Panc1 (cell line): ENCODE data around the gene GATA6. TPM values are rescaled to one million over a fixed set of nuclear protein-coding genes. Genes with fewer than 3 reads are reported as not detected.
"Not testable (repeated sequence)": the region's sequence is repeated elsewhere in the genome, so short reads cannot be mapped to it uniquely, and the experiment has no call there.

Experiments
- ATAC-seq: fragments of 200-7000 bp; cut with Tn5 transposase; 2 replicates; pipeline ENCODE4 v1.9.1; 2020; ENCODE audit warnings: mild to moderate bottlenecking, moderate library complexity
- BruUV-seq: library from RNA; stranded (reverse); fragments of 400-500 nt; replicated peaks from 2 replicates; lab custom pipeline; 2021; lab: Mats Ljungman, UMichigan
- CTCF ChIA-PET: fragments of 300-600 bp; sonication (Branson Sonifier 250); formaldehyde crosslinking; loops from one replicate; lab custom pipeline; 2022; ENCODE audit warnings: antibody characterized with exemption; lab: Charles Lee
- POLR2A ChIA-PET: fragments of 300-600 bp; sonication (Branson Sonifier 250); formaldehyde crosslinking; loops from one replicate; lab custom pipeline; 2022; ENCODE audit warnings: antibody characterized with exemption; lab: Charles Lee
- DNase-seq: peaks from one replicate; pipeline ENCODE4 v3.0.0-alpha.2; 2010; ENCODE audit warnings: low read depth, low spot score
- H3K27ac ChIP-seq: 2 replicates; pipeline ENCODE4 v1.5.1; 2011; ENCODE audit warnings: mild to moderate bottlenecking, low read length, inconsistent platforms
- H3K27me3 ChIP-seq: fragments of 200-500 bp; sonication (Bioruptor generic); 2 replicates; pipeline ENCODE4 v1.6.0; 2014; ENCODE audit warnings: low read length, inconsistent platforms; ENCODE audit not compliant: control insufficient read depth, insufficient read depth
- H3K36me3 ChIP-seq: fragments of 200-500 bp; sonication (Bioruptor generic); 2 replicates; pipeline ENCODE4 v1.5.1; 2014; ENCODE audit warnings: inconsistent platforms, mild to moderate bottlenecking, low read length, moderate library complexity; ENCODE audit not compliant: control insufficient read depth, insufficient read depth
- H3K4me1 ChIP-seq: 2 replicates; pipeline ENCODE4 v1.5.1; 2011; ENCODE audit warnings: inconsistent platforms, mild to moderate bottlenecking, low read length, moderate library complexity; ENCODE audit not compliant: control insufficient read depth, insufficient read depth
- H3K4me3 ChIP-seq, 2 experiments: 2 replicates each; pipeline ENCODE4 v1.5.1; 2011 to 2012; ENCODE audit warnings: low read depth in 2 of 2, low read length in 2 of 2, mild to moderate bottlenecking in 2 of 2, inconsistent platforms in 1 of 2, moderate library complexity in 1 of 2
- H3K9me3 ChIP-seq: fragments of 200-500 bp; sonication (Bioruptor generic); 2 replicates; pipeline ENCODE4 v1.5.1; 2014; ENCODE audit warnings: low read depth, mild to moderate bottlenecking, inconsistent platforms, low read length, moderate library complexity; ENCODE audit not compliant: control insufficient read depth, insufficient read depth
- POLR2AphosphoS5 ChIP-seq: IDR thresholded peaks from 2 replicates; pipeline ENCODE4 v1.6.1; 2012; ENCODE audit warnings: mild to moderate bottlenecking, low read depth, low read length, moderate library complexity
- SIN3A ChIP-seq: IDR thresholded peaks from 2 replicates; pipeline ENCODE4 v1.6.1; 2012; ENCODE audit warnings: low read depth, mild to moderate bottlenecking, low read length, moderate library complexity, borderline replicate concordance; ENCODE audit not compliant: insufficient read depth
- TCF7L2 ChIP-seq: IDR thresholded peaks from 2 replicates; pipeline ENCODE4 v1.6.1; 2011; ENCODE audit warnings: mild to moderate bottlenecking, low read depth, low read length, inconsistent platforms
- in situ Hi-C: cut with HindIII; loops from 2 replicates; pipeline ENCODE4 v1.10.0; 2016; ENCODE audit warnings: low sequenced_read_pairs, low pct_unique_long_range_greater_than_20kb
- intact Hi-C: fragments of 100-400 bp; cut with micrococcal nuclease; formaldehyde crosslinking; loops from one replicate; pipeline ENCODE4 v1.10.0; 2022; ENCODE audit not compliant: unreplicated experiment
- total RNA-seq: library from RNA; stranded (reverse); gene quantifications from one replicate; pipeline ENCODE4 v1.2.1, GENCODE V29; 2021; ENCODE audit not compliant: unreplicated experiment
- TF ChIP-seq, protein P1 (sequence below), 2 experiments: IDR thresholded peaks; 2 replicates each; pipeline ENCODE4 v1.6.1; 2011 to 2012; ENCODE audit warnings: low read depth in 2 of 2, control low read depth in 1 of 2, low read length in 1 of 2, mild to moderate bottlenecking in 1 of 2, moderate library complexity in 1 of 2; ENCODE audit not compliant: insufficient read depth in 1 of 2
- TF ChIP-seq, protein P2 (sequence below): fragments of 450-650 bp; IDR thresholded peaks from 2 replicates; pipeline ENCODE4 v1.5.1; 2017; ENCODE audit warnings: mild to moderate bottlenecking

Gene GATA6
- total RNA-seq, 1 experiment from 2014 or later, result 0.51 TPM

DNA sequence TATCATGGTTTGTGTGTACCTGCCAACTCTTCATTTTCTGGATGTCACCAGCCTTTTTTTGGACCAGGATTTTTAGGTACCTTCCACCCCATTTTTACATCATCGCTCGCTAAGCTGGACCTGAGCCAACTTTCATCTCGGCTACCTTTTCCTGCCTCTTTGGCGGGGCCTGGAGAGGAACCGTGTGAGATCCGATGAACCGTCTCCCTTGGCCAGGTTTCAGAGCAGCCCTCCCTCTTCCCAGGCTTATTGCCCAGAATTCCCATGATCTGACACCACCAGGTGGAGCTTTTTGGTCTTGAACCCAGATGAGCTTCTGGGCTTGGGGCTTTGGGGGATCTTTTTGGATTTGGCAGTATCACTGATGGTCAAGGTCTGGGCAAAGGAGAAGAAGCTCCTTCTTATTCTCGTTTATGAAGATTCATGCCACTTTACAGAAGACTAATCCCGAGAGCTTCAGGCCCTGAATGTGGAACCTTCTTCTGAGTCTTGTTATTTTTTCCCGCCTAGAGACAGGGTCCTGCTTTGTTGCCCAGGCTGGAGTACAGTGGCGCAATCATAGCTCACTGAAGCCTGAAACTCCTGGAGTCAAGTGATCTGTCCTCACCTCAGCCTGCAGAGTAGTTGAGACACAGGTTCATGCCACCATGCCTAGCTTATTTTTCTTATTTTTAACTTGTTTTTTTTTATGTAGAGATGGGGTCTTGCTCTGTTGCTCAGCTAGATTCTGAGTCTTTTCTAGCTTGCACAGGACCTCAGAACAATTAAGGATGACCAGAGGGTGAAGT is 50.4 kb downstream of the GATA6 start:
- ChIA-PET CTCF (no interaction called here), POLR2A (no interaction called here)
- Histone ChIP-seq H3K9me3 (no peaks in the 10 kb centered on the region), H3K4me1 (no peaks in the 10 kb centered on the region), H3K27ac (no peak overlapping the region), H3K27me3 (no peaks in the 10 kb centered on the region), H3K36me3 (no peaks in the 10 kb centered on the region), H3K4me3 (no peak overlapping the region)
- ATAC-seq (no peak), DNase-seq (no peak)
- TF ChIP-seq, protein P1, sequence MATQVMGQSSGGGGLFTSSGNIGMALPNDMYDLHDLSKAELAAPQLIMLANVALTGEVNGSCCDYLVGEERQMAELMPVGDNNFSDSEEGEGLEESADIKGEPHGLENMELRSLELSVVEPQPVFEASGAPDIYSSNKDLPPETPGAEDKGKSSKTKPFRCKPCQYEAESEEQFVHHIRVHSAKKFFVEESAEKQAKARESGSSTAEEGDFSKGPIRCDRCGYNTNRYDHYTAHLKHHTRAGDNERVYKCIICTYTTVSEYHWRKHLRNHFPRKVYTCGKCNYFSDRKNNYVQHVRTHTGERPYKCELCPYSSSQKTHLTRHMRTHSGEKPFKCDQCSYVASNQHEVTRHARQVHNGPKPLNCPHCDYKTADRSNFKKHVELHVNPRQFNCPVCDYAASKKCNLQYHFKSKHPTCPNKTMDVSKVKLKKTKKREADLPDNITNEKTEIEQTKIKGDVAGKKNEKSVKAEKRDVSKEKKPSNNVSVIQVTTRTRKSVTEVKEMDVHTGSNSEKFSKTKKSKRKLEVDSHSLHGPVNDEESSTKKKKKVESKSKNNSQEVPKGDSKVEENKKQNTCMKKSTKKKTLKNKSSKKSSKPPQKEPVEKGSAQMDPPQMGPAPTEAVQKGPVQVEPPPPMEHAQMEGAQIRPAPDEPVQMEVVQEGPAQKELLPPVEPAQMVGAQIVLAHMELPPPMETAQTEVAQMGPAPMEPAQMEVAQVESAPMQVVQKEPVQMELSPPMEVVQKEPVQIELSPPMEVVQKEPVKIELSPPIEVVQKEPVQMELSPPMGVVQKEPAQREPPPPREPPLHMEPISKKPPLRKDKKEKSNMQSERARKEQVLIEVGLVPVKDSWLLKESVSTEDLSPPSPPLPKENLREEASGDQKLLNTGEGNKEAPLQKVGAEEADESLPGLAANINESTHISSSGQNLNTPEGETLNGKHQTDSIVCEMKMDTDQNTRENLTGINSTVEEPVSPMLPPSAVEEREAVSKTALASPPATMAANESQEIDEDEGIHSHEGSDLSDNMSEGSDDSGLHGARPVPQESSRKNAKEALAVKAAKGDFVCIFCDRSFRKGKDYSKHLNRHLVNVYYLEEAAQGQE (IDR thresholded peaks at IDR 0.05; ENCODE audit: insufficient read depth in 1 of 2, low read depth in 2 of 2, low read length in 1 of 2), result no peak
- TF ChIP-seq POLR2AphosphoS5, result no peak
- TF ChIP-seq, protein P2, sequence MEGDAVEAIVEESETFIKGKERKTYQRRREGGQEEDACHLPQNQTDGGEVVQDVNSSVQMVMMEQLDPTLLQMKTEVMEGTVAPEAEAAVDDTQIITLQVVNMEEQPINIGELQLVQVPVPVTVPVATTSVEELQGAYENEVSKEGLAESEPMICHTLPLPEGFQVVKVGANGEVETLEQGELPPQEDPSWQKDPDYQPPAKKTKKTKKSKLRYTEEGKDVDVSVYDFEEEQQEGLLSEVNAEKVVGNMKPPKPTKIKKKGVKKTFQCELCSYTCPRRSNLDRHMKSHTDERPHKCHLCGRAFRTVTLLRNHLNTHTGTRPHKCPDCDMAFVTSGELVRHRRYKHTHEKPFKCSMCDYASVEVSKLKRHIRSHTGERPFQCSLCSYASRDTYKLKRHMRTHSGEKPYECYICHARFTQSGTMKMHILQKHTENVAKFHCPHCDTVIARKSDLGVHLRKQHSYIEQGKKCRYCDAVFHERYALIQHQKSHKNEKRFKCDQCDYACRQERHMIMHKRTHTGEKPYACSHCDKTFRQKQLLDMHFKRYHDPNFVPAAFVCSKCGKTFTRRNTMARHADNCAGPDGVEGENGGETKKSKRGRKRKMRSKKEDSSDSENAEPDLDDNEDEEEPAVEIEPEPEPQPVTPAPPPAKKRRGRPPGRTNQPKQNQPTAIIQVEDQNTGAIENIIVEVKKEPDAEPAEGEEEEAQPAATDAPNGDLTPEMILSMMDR, result no peak; the same call in 1 of the 2 replicates
- BruUV-seq, result no TSS peak
- intact Hi-C loops (no loop called here), in situ Hi-C loops (no loop called here)

DNA sequence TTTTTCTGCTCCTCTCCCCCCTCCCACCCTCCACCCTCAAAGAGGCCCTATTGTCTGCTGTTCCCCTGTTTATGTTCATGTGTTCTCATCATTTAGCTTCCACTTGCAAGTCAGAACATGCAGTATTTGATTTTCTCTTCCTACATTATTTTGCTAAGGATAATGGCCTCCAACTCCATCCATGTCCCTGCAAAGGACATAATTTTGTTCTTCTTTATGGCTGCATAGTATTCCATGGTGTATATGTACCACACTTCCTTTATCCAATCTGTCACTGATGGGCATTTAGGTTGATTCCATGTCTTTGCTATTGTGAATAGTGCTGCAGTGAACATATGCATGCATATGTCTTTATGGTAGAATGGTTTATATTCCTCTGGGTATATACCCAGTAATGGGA is 51.2 kb downstream of the GATA6 start:
- H3K27me3 ChIP-seq, POLR2A ChIA-PET, CTCF ChIA-PET, BruUV-seq, H3K9me3 ChIP-seq, H3K4me3 ChIP-seq, DNase-seq, H3K27ac ChIP-seq, intact Hi-C loops, H3K36me3 ChIP-seq, in situ Hi-C loops, H3K4me1 ChIP-seq, ATAC-seq: not testable (repeated sequence)

DNA sequence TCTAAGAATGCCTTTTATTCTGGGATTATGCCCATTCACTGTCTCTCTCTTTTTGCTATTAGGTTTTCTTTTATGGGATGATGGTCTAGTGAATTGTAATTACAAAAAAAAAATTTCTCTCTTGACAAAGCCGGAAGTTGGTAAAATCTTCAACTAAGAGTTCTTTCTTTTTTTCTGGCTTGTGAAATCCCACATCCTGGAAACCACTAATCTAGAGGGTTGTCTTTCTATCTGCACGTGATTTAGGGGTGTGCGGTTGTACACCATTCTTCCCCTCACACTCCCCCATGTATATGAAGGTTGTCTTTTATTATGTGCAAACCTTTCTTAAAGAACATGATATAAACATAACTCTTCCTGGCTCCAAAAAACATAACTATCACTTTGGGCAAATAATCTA is 52.0 kb downstream of the GATA6 start:
- DNase-seq (no peak), ATAC-seq (no peak)
- no peaks in the 10 kb centered on the region for H3K36me3 ChIP-seq
- intact Hi-C loops, result no loop called here
- CTCF ChIA-PET, result no interaction called here
- BruUV-seq, result no TSS peak
- no peaks in the 10 kb centered on the region for H3K4me1 ChIP-seq
- H3K27ac ChIP-seq, result no peak overlapping the region
- no peaks in the 10 kb centered on the region for H3K9me3 ChIP-seq
- no peak overlapping the region for H3K4me3 ChIP-seq
- in situ Hi-C loops, result no loop called here
- H3K27me3 ChIP-seq, result no peaks in the 10 kb centered on the region
- TF ChIP-seq, protein P2, result no peak
- TF ChIP-seq, protein P1 (IDR thresholded peaks at IDR 0.05; ENCODE audit: insufficient read depth in 1 of 2, low read depth in 2 of 2, low read length in 1 of 2), result no peak
- TF ChIP-seq SIN3A (no peak), POLR2AphosphoS5 (no peak), TCF7L2 (no peak)
- POLR2A ChIA-PET, result no interaction called here
